CD4-positive, alpha-beta T cell (primary cell): ENCODE data around the gene EGLN1. TPM values are rescaled to one million over a fixed set of nuclear protein-coding genes. Genes with fewer than 3 reads are reported as not detected.

Source experiments
- ATAC-seq: fragments of 200-7000 bp; cut with Tn5 transposase; one replicate; pipeline ENCODE4 v1.10.0; 2022; ENCODE audit warnings: mild to moderate bottlenecking; ENCODE audit not compliant: poor library complexity
- CTCF ChIA-PET: fragments of 350-600 bp; sonication (Branson Sonifier 250); formaldehyde crosslinking; loops from one replicate; lab custom pipeline; 2021; ENCODE audit warnings: antibody characterized with exemption, inconsistent platforms; lab: Charles Lee
- POLR2A ChIA-PET: fragments of 350-600 bp; sonication (Branson Sonifier 250); formaldehyde crosslinking; loops from one replicate; lab custom pipeline; 2021; ENCODE audit warnings: antibody characterized with exemption, inconsistent platforms; lab: Charles Lee
- DNase-seq, 14 experiments: peaks; one replicate each; pipeline ENCODE4 v3.0.0-alpha.2; 2013 to 2020; ENCODE audit warnings: mixed read lengths in 2 of 14
- H3K27ac ChIP-seq, 2 donors: one replicate each; pipeline versions ENCODE4 v1.5.1 to v1.7.0; 2013; ENCODE audit warnings: low read length in 2 of 2, low read depth in 1 of 2, mild to moderate bottlenecking in 1 of 2
- H3K27me3 ChIP-seq, 2 experiments: 1 replicate in 1 of 2; 2 replicates in 1 of 2; pipeline versions ENCODE4 v1.6.1 to v1.7.0; 2013; ENCODE audit warnings: low read length in 2 of 2, control low read depth in 1 of 2, mild to moderate bottlenecking in 1 of 2, moderate library complexity in 1 of 2; ENCODE audit not compliant: insufficient read depth in 2 of 2, control insufficient read depth in 1 of 2
- H3K36me3 ChIP-seq: one replicate; pipeline ENCODE4 v1.6.1; 2013; ENCODE audit warnings: low read length, control low read depth; ENCODE audit not compliant: insufficient read depth
- H3K4me1 ChIP-seq: one replicate; pipeline ENCODE4 v1.6.1; 2013; ENCODE audit warnings: low read length, control low read depth; ENCODE audit not compliant: insufficient read depth
- H3K4me3 ChIP-seq: one replicate; pipeline ENCODE4 v1.5.1; 2013; ENCODE audit warnings: mild to moderate bottlenecking, low read length, moderate library complexity
- H3K9me3 ChIP-seq, 2 experiments: 1 replicate in 1 of 2; 2 replicates in 1 of 2; pipeline versions ENCODE4 v1.6.1 to v1.7.0; 2013; ENCODE audit warnings: low read length in 2 of 2, mild to moderate bottlenecking in 2 of 2, control low read depth in 1 of 2, moderate library complexity in 1 of 2; ENCODE audit not compliant: control insufficient read depth in 1 of 2, insufficient read depth in 1 of 2
- H3K27ac Mint-ChIP-seq: one replicate; pipeline ENCODE4 v1.8.0; 2020; ENCODE audit warnings: mixed read lengths
- H3K27me3 Mint-ChIP-seq: one replicate; pipeline ENCODE4 v1.8.0; 2021; ENCODE audit warnings: mixed read lengths
- H3K36me3 Mint-ChIP-seq: one replicate; pipeline ENCODE4 v1.8.0; 2021; ENCODE audit warnings: low read depth, mixed read lengths
- H3K4me1 Mint-ChIP-seq: one replicate; pipeline ENCODE4 v1.8.0; 2021; ENCODE audit warnings: low read depth, mixed read lengths
- H3K4me3 Mint-ChIP-seq: one replicate; pipeline ENCODE4 v1.8.0; 2020; ENCODE audit warnings: mild to moderate bottlenecking, mixed read lengths
- H3K9me3 Mint-ChIP-seq: one replicate; pipeline ENCODE4 v1.8.0; 2020; ENCODE audit warnings: mixed read lengths
- CTCF ChIP-seq: fragments of 200-600 bp; IDR thresholded peaks from one replicate; pipeline ENCODE4 v1.8.0; 2022; ENCODE audit warnings: antibody characterized with exemption, mild to moderate bottlenecking
- intact Hi-C, 2 experiments: fragments of 100-400 bp; cut with DNase I in 1 of 2; cut with micrococcal nuclease in 1 of 2; formaldehyde crosslinking; loops; one replicate each; pipeline versions ENCODE4 v1.15.1 to v1.9.0; 2023 to 2025; cut with DNase I, micrococcal nuclease
- total RNA-seq, 174 experiments: library from RNA in 2 of 174; stranded (reverse) in 2 of 174; gene quantifications; one replicate each; pipeline ENCODE4 v1.2.3 and lab custom pipeline; 2021 to 2026

Gene EGLN1
- total RNA-seq, 2 experiments from 2014 or later, result 8.2 to 9.4 TPM

- no peak overlapping the region for H3K27ac ChIP-seq
- Mint-ChIP-seq H3K9me3 (no peaks in the 10 kb centered on the region), H3K27me3 (no peaks in the 10 kb centered on the region), H3K4me3 (no peak overlapping the region), H3K36me3 (peaks cover 18% of the 10 kb centered on the region), H3K4me1 (peaks cover 39% of the 10 kb centered on the region), H3K27ac (no peak overlapping the region)
- ChIA-PET POLR2A (interaction anchor here (0.9 kb wide), 1 partner anchor 36 kb away, joined by 3 read pairs; no protein-coding TSS in a partner anchor), CTCF (interaction anchor here (0.9 kb wide), 1 partner anchor 15 kb away, joined by 3 read pairs; no protein-coding TSS in a partner anchor)
- no peak overlapping the region for H3K4me3 ChIP-seq
- peaks cover 19% of the 10 kb centered on the region for H3K36me3 ChIP-seq
- no peaks in the 10 kb centered on the region for H3K27me3 ChIP-seq
- TF ChIP-seq CTCF, result no peak
- no peaks in the 10 kb centered on the region for H3K9me3 ChIP-seq
- ATAC-seq (no peak), DNase-seq (no peak)
- H3K4me1 ChIP-seq, result peaks cover 5% of the 10 kb centered on the region
- intact Hi-C loops, result loop anchor here in 1 of 2 experiments (10.0 kb wide), 1 partner anchor 50 kb away; the partner anchor contains the start of gene EGLN1
These were observed 47.7 kb downstream of the EGLN1 start for GRCh38 chr1:231374394-231374793.

GRCh38 chr1:231372501-231372900, 49.6 kb downstream of the EGLN1 start:
- Mint-ChIP-seq H3K4me3 (no peak overlapping the region), H3K4me1 (peaks cover 20% of the 10 kb centered on the region), H3K27ac (no peak overlapping the region), H3K36me3 (peaks cover 31% of the 10 kb centered on the region), H3K9me3 (no peaks in the 10 kb centered on the region), H3K27me3 (no peaks in the 10 kb centered on the region)
- H3K36me3 ChIP-seq, result peaks cover 29% of the 10 kb centered on the region
- intact Hi-C loops, result loop anchor here in 1 of 2 experiments (10.0 kb wide), 1 partner anchor 52 kb away; the partner anchor contains the start of gene EGLN1
- no peak overlapping the region for H3K27ac ChIP-seq
- H3K4me1 ChIP-seq, result peaks cover 3% of the 10 kb centered on the region
- CTCF ChIA-PET, result no interaction called here
- DNase-seq, result no peak
- no peak for TF ChIP-seq CTCF
- no peak for ATAC-seq
- no peaks in the 10 kb centered on the region for H3K27me3 ChIP-seq
- H3K4me3 ChIP-seq, result no peak overlapping the region
- POLR2A ChIA-PET, result interaction anchor here (0.7 kb wide), 1 partner anchor 16 kb away, joined by 3 read pairs; no protein-coding TSS in a partner anchor
- no peaks in the 10 kb centered on the region for H3K9me3 ChIP-seq

GRCh38 chr1:231369282-231369681, 52.8 kb downstream of the EGLN1 start:
- H3K4me3 ChIP-seq, result no peak overlapping the region
- no peaks in the 10 kb centered on the region for H3K9me3 Mint-ChIP-seq
- H3K9me3 ChIP-seq, result no peaks in the 10 kb centered on the region
- no peak overlapping the region for H3K27ac ChIP-seq
- DNase-seq (no peak), ATAC-seq (no peak)
- peak overlapping the region; percentile 28 for H3K27ac Mint-ChIP-seq
- H3K36me3 ChIP-seq, result peaks cover 35% of the 10 kb centered on the region
- no peaks in the 10 kb centered on the region for H3K27me3 Mint-ChIP-seq
- no peak for TF ChIP-seq CTCF
- no peak overlapping the region for H3K4me3 Mint-ChIP-seq
- ChIA-PET CTCF (no interaction called here), POLR2A (interaction anchor here (1.5 kb wide), 1 partner anchor 51 kb away, joined by 3 read pairs; no protein-coding TSS in a partner anchor)
- no peaks in the 10 kb centered on the region for H3K27me3 ChIP-seq
- intact Hi-C loops, result no loop called here
- peaks cover 57% of the 10 kb centered on the region for H3K36me3 Mint-ChIP-seq
- peaks cover 4% of the 10 kb centered on the region for H3K4me1 Mint-ChIP-seq
- H3K4me1 ChIP-seq, result no peaks in the 10 kb centered on the region
